IMR-90 (cell line): ENCODE results near the gene GUCY1A2. TPM values are rescaled to one million over a fixed set of nuclear protein-coding genes. Genes with fewer than 3 reads are reported as not detected.

Experiments
- ATAC-seq: fragments of 200-7000 bp; cut with Tn5 transposase; 2 replicates; pipeline ENCODE4 v1.9.1; 2020; ENCODE audit warnings: low read depth, mild to moderate bottlenecking, moderate library complexity
- BruUV-seq: library from RNA; stranded (reverse); fragments of 400-500 nt; replicated peaks from 2 replicates; lab custom pipeline; 2021; lab: Mats Ljungman, UMichigan
- CTCF ChIA-PET: fragments of 300-600 bp; formaldehyde crosslinking; extraction: SDS; loops from one replicate; lab custom pipeline; 2021; ENCODE audit warnings: antibody characterized with exemption; lab: Yijun Ruan, JAX
- POLR2A ChIA-PET: fragments of 300-600 bp; sonication (Branson Sonifier 250); formaldehyde crosslinking; loops from one replicate; lab custom pipeline; 2022; ENCODE audit warnings: antibody characterized with exemption; ENCODE audit not compliant: unreplicated experiment; lab: Charles Lee
- DNase-seq: peaks from one replicate; pipeline ENCODE4 v3.0.0; 2013
- H2AFZ ChIP-seq: replicated peaks from 2 replicates; pipeline ENCODE3; 2013; ENCODE audit warnings: low read length, mild to moderate bottlenecking; ENCODE audit not compliant: poor library complexity
- H2AK5ac ChIP-seq: 2 replicates; pipeline ENCODE4 v1.6.1; 2013; ENCODE audit warnings: low read depth, low read length, inconsistent platforms
- H2AK9ac ChIP-seq: replicated peaks from 2 replicates; pipeline ENCODE3; 2013; ENCODE audit warnings: mild to moderate bottlenecking, low read depth, low read length, moderate library complexity; ENCODE audit not compliant: poor library complexity
- H2BK120ac ChIP-seq: 2 replicates; pipeline ENCODE4 v1.6.1; 2013; ENCODE audit warnings: low read depth, low read length, inconsistent platforms
- H2BK15ac ChIP-seq: 3 replicates; pipeline ENCODE4 v1.6.1; 2013; ENCODE audit warnings: low read depth, low read length, inconsistent platforms
- H2BK20ac ChIP-seq: 2 replicates; pipeline ENCODE4 v1.6.1; 2013; ENCODE audit warnings: low read depth, mild to moderate bottlenecking, inconsistent platforms, low read length, moderate library complexity
- H2BK5ac ChIP-seq: 2 replicates; pipeline ENCODE4 v1.6.1; 2013; ENCODE audit warnings: mild to moderate bottlenecking, low read depth, low read length, inconsistent platforms; ENCODE audit not compliant: poor library complexity, severe bottlenecking
- H3K14ac ChIP-seq: replicated peaks from 2 replicates; pipeline ENCODE4 v1.6.1; 2013; ENCODE audit warnings: low read depth, low read length, inconsistent platforms
- H3K18ac ChIP-seq: 2 replicates; pipeline ENCODE4 v1.6.1; 2013; ENCODE audit warnings: low read depth, low read length, control low read depth
- H3K23ac ChIP-seq: 2 replicates; pipeline ENCODE4 v1.6.1; 2013; ENCODE audit warnings: low read depth, low read length, inconsistent platforms
- H3K27ac ChIP-seq: 2 replicates; pipeline ENCODE4 v1.5.1; 2013; ENCODE audit warnings: mild to moderate bottlenecking, control low read depth, low read length; ENCODE audit not compliant: insufficient read depth
- H3K27me3 ChIP-seq: 2 replicates; pipeline ENCODE4 v1.6.1; 2013; ENCODE audit warnings: low read length; ENCODE audit not compliant: control insufficient read depth, insufficient read depth
- H3K36me3 ChIP-seq: 2 replicates; pipeline ENCODE4 v1.6.1; 2013; ENCODE audit warnings: low read length, mixed read lengths; ENCODE audit not compliant: control insufficient read depth, insufficient read depth
- H3K4ac ChIP-seq: 2 replicates; pipeline ENCODE4 v1.6.1; 2013; ENCODE audit warnings: low read depth, low read length, inconsistent platforms
- H3K4me1 ChIP-seq: 2 replicates; pipeline ENCODE4 v1.6.1; 2013; ENCODE audit warnings: low read length, mixed read lengths; ENCODE audit not compliant: control insufficient read depth, insufficient read depth
- H3K4me2 ChIP-seq: 2 replicates; pipeline ENCODE4 v1.6.1; 2013; ENCODE audit warnings: low read depth, mild to moderate bottlenecking, control low read depth, low read length, moderate library complexity
- H3K4me3 ChIP-seq: 2 replicates; pipeline ENCODE4 v1.5.1; 2013; ENCODE audit warnings: low read depth, mild to moderate bottlenecking, control low read depth, low read length, moderate library complexity; ENCODE audit not compliant: insufficient read depth
- H3K56ac ChIP-seq: 2 replicates; pipeline ENCODE4 v1.6.1; 2013; ENCODE audit warnings: low read length, inconsistent platforms; ENCODE audit not compliant: insufficient read depth; ENCODE audit errors: extremely low read depth
- H3K79me1 ChIP-seq, 2 experiments: 2 replicates each; pipeline ENCODE4 v1.6.1; 2013; ENCODE audit warnings: low read length in 2 of 2, inconsistent platforms in 1 of 2, low read depth in 1 of 2
- H3K9ac ChIP-seq: 2 replicates; pipeline ENCODE4 v1.6.1; 2013; ENCODE audit warnings: low read depth, low read length, control low read depth
- H3K9me1 ChIP-seq: 2 replicates; pipeline ENCODE4 v1.6.1; 2013; ENCODE audit warnings: low read length, inconsistent platforms; ENCODE audit not compliant: insufficient read depth
- H3K9me3 ChIP-seq: 2 replicates; pipeline ENCODE4 v1.6.1; 2013; ENCODE audit warnings: low read length; ENCODE audit not compliant: control insufficient read depth, insufficient read depth
- H4K20me1 ChIP-seq: 2 replicates; pipeline ENCODE4 v1.6.1; 2013; ENCODE audit warnings: low read length, inconsistent platforms; ENCODE audit not compliant: insufficient read depth
- H4K5ac ChIP-seq: 2 replicates; pipeline ENCODE4 v1.6.1; 2013; ENCODE audit warnings: mild to moderate bottlenecking, low read depth, low read length, control low read depth
- H4K8ac ChIP-seq, 2 experiments: 2 replicates each; pipeline ENCODE4 v1.6.1; 2013; ENCODE audit warnings: low read depth in 2 of 2, low read length in 2 of 2, control low read depth in 1 of 2, inconsistent platforms in 1 of 2
- H4K91ac ChIP-seq: 2 replicates; pipeline ENCODE4 v1.6.1; 2013; ENCODE audit warnings: low read depth, low read length, inconsistent platforms; ENCODE audit not compliant: insufficient read depth
- BHLHE40 ChIP-seq: fragments of 150-350 bp; IDR thresholded peaks from 2 replicates; pipeline ENCODE4 v1.6.1; 2016; ENCODE audit warnings: mild to moderate bottlenecking, low read depth, low read length
- CEBPB ChIP-seq: IDR thresholded peaks from 2 replicates; pipeline ENCODE4 v1.6.1; 2012; ENCODE audit warnings: low read depth, low read length, improper control_type of control experiment
- FOS ChIP-seq: fragments of 150-350 bp; IDR thresholded peaks from 2 replicates; pipeline ENCODE4 v1.6.1; 2016; ENCODE audit warnings: low read depth, low read length
- MAFK ChIP-seq: IDR thresholded peaks from 2 replicates; pipeline ENCODE4 v1.6.1; 2012; ENCODE audit warnings: low read depth, low read length, improper control_type of control experiment
- MAZ ChIP-seq: IDR thresholded peaks from 2 replicates; pipeline ENCODE4 v1.6.1; 2012; ENCODE audit warnings: low read depth, mild to moderate bottlenecking, low read length, improper control_type of control experiment, moderate library complexity, borderline replicate concordance
- NFE2L2 ChIP-seq: fragments of 150-350 bp; IDR thresholded peaks from 2 replicates; pipeline ENCODE4 v1.6.1; 2016; ENCODE audit warnings: low read depth, mild to moderate bottlenecking, low read length
- RAD21 ChIP-seq: IDR thresholded peaks from 2 replicates; pipeline ENCODE4 v1.6.1; 2012; ENCODE audit warnings: low read length, improper control_type of control experiment
- RCOR1 ChIP-seq: IDR thresholded peaks from 2 replicates; pipeline ENCODE4 v1.6.1; 2012; ENCODE audit warnings: mild to moderate bottlenecking, low read length, improper control_type of control experiment; ENCODE audit not compliant: insufficient replicate concordance
- RFX5 ChIP-seq: IDR thresholded peaks from 2 replicates; pipeline ENCODE4 v1.8.0; 2012; ENCODE audit warnings: low read depth, mild to moderate bottlenecking, low read length, moderate library complexity
- WGBS, 2 experiments: methylation state at CpG; one replicate each; pipeline versions ENCODE4 v1.1.5 to v1.1.7; 2013; ENCODE audit warnings: missing lambda C conversion rate in 2 of 2; ENCODE audit not compliant: insufficient read length in 1 of 2; ENCODE audit errors: extremely low coverage in 2 of 2; 5-methylcytosine and 5-hydroxymethylcytosine counted together
- dilution Hi-C: fragments of 300-500 bp; cut with HindIII; formaldehyde crosslinking; loops from one replicate; pipeline ENCODE4 v1.14.3; 2018; ENCODE audit warnings: low sequenced_read_pairs; ENCODE audit not compliant: unreplicated experiment
- in situ Hi-C: fragments of 300-500 bp; cut with MboI; formaldehyde crosslinking; loops from 3 replicates; pipeline ENCODE4 v1.14.3; 2019; ENCODE audit warnings: low sequenced_read_pairs, inconsistent platforms, mixed read lengths
- intact Hi-C: fragments of 100-400 bp; cut with micrococcal nuclease; formaldehyde crosslinking; loops from 2 replicates; pipeline ENCODE4 v1.10.0; 2022
- polyA plus RNA-seq, 3 experiments: library from polyadenylated mRNA; depleted of rRNA; stranded (reverse); fragments of >200 nt; gene quantifications; 2 replicates each; pipeline ENCODE4 v1.2.3, GENCODE V29; 2012; ENCODE audit warnings: low replicate concordance in 1 of 3
- total RNA-seq: library from RNA; depleted of rRNA; stranded (reverse); fragments of >200 nt; gene quantifications from 2 replicates; pipeline ENCODE4 v1.2.3, GENCODE V29; 2012
- TF ChIP-seq, protein P1 (sequence below): conservative IDR thresholded peaks from 2 replicates; pipeline ENCODE4 v1.5.1; 2012; ENCODE audit warnings: mild to moderate bottlenecking, low read depth, low read length, improper control_type of control experiment
- TF ChIP-seq, protein P2 (sequence below): fragments of 150-350 bp; IDR thresholded peaks from 2 replicates; pipeline ENCODE4 v1.6.1; 2017; ENCODE audit warnings: mild to moderate bottlenecking, antibody characterized with exemption, low read length, low read depth

Gene GUCY1A2
- total and polyA plus RNA-seq, 2 of the 4 experiments (the other 2 are of a cell fraction) = under 0.01 to 0.03 TPM

DNA sequence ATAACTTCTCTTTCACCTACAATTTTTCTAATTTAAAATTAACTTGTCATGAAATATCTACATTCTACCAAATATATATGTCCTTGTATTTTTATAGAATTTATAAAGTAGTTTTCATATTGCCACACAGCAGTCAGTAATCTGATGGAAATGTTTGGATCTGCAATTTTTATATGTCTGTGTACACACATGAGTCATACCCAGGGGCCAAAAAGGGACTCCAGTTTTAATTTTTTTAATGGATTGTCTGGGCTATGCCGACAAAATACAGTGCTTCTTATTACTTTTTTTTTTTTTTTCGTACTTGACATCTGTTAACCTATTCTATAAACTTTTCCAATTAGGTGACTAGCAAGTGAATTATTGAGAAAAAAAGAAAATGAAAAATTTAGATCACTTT, 6.3 kb downstream of the GUCY1A2 start:
- no peak for ATAC-seq
- Histone ChIP-seq H2AFZ (no peak overlapping the region), H2BK15ac (no peak overlapping the region), H3K9me1 (no peaks in the 10 kb centered on the region), H3K4ac (no peak overlapping the region), H3K36me3 (no peaks in the 10 kb centered on the region), H2BK20ac (no peak overlapping the region), H3K23ac (no peak overlapping the region), H4K8ac (no peak overlapping the region), H3K27ac (no peak overlapping the region), H4K20me1 (no peaks in the 10 kb centered on the region), H3K27me3 (peaks cover 3% of the 10 kb centered on the region), H3K56ac (no peak overlapping the region), H2BK120ac (no peak overlapping the region), H3K18ac (no peak overlapping the region), H4K91ac (no peak overlapping the region), H4K5ac (no peak overlapping the region), H3K4me2 (no peak overlapping the region), H3K9me3 (no peaks in the 10 kb centered on the region), H3K79me1 (no peaks in the 10 kb centered on the region), H3K9ac (no peak overlapping the region), H2AK9ac (no peak overlapping the region), H2AK5ac (no peak overlapping the region), H3K4me3 (no peak overlapping the region), H3K14ac (no peak overlapping the region), H3K4me1 (no peaks in the 10 kb centered on the region), H2BK5ac (no peak overlapping the region)
- BruUV-seq = no TSS peak
- DNase-seq = no peak
- dilution Hi-C loops = no loop called here
- CTCF ChIA-PET = no interaction called here
- no CpG with 5 or more reads among the region's 2 CpGs for WGBS, 2 experiments
- TF ChIP-seq, protein P1, sequence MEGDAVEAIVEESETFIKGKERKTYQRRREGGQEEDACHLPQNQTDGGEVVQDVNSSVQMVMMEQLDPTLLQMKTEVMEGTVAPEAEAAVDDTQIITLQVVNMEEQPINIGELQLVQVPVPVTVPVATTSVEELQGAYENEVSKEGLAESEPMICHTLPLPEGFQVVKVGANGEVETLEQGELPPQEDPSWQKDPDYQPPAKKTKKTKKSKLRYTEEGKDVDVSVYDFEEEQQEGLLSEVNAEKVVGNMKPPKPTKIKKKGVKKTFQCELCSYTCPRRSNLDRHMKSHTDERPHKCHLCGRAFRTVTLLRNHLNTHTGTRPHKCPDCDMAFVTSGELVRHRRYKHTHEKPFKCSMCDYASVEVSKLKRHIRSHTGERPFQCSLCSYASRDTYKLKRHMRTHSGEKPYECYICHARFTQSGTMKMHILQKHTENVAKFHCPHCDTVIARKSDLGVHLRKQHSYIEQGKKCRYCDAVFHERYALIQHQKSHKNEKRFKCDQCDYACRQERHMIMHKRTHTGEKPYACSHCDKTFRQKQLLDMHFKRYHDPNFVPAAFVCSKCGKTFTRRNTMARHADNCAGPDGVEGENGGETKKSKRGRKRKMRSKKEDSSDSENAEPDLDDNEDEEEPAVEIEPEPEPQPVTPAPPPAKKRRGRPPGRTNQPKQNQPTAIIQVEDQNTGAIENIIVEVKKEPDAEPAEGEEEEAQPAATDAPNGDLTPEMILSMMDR = no peak
- TF ChIP-seq MAZ (no peak), RFX5 (no peak), MAFK (no peak), RCOR1 (no peak), NFE2L2 (no peak), CEBPB (no peak), FOS (no peak), BHLHE40 (no peak), RAD21 (no peak)
- TF ChIP-seq, protein P2, sequence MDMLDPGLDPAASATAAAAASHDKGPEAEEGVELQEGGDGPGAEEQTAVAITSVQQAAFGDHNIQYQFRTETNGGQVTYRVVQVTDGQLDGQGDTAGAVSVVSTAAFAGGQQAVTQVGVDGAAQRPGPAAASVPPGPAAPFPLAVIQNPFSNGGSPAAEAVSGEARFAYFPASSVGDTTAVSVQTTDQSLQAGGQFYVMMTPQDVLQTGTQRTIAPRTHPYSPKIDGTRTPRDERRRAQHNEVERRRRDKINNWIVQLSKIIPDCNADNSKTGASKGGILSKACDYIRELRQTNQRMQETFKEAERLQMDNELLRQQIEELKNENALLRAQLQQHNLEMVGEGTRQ = no peak
- intact Hi-C loops = no loop called here
- in situ Hi-C loops = no loop called here
- POLR2A ChIA-PET = no interaction called here
